GM13976 (cell line): ENCODE measurements around the gene SVIL.

Experiments
- DNase-seq: peaks from one replicate; pipeline ENCODE4 v3.0.0; 2012; ENCODE audit warnings: low spot score
- CTCF ChIP-seq: IDR thresholded peaks from 2 replicates; pipeline ENCODE4 v1.5.1; 2012; ENCODE audit warnings: borderline replicate concordance, mild to moderate bottlenecking; ENCODE audit not compliant: insufficient read depth; ENCODE audit errors: extremely low read depth, missing control alignments, control extremely low read depth
- in situ Hi-C: fragments of 300-500 bp; cut with MboI; formaldehyde crosslinking; loops from one replicate; pipeline ENCODE4 v1.12.0; 2022; ENCODE audit warnings: low sequenced_read_pairs, mixed read lengths, inconsistent platforms; ENCODE audit not compliant: unreplicated experiment

Gene SVIL

GRCh38 chr10:29623797-29624196 lies 11.0 kb downstream of the SVIL start:
- no peak for DNase-seq
- in situ Hi-C loops = no loop called here
- no peak for TF ChIP-seq CTCF

- in situ Hi-C loops = no loop called here
- no peak for TF ChIP-seq CTCF
- DNase-seq = no peak
Measured at GRCh38 chr10:29622382-29622922, 12.3 kb downstream of the SVIL start.

- in situ Hi-C loops = no loop called here
- DNase-seq = no peak
- no peak for TF ChIP-seq CTCF
Measured at GRCh38 chr10:29621161-29621560, 13.6 kb downstream of the SVIL start.

GRCh38 chr10:29620112-29620690 lies 14.6 kb downstream of the SVIL start:
- no peak for DNase-seq
- no peak for TF ChIP-seq CTCF
- in situ Hi-C loops = no loop called here

- in situ Hi-C loops = no loop called here
- no peak for TF ChIP-seq CTCF
- DNase-seq = no peak
Measured at GRCh38 chr10:29619241-29619669, 15.5 kb downstream of the SVIL start.

- TF ChIP-seq CTCF = no peak
- no peak for DNase-seq
- in situ Hi-C loops = no loop called here
Measured at GRCh38 chr10:29618341-29619171, 16.2 kb downstream of the SVIL start.
